ENCODE results near the gene DDN.

Gene DDN

DNA sequence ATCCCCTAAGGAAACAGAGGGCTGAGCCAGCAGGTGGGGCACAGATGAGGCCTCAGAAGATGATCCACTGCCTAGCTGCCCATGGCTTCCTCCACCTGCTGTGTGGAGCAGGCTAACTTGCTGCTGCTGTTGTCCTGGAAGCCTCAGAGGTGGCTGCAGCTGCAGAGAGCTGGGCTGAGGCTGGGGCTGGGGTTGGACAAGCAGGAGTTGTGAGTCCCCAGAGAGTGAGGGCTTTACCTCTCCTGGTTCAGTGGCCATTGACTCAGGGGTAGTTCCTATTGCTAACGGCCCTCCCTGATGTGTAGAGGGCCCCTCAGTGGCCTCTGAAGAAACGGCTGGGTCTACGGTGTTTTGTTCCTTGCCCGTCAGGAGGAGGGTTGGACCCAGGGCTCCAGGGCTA is 33.1 kb upstream of the DDN start:
- DNase-seq (ENCODE audit: extremely low read depth in 1 of 2, low read depth in 1 of 2), result no peak

DNA sequence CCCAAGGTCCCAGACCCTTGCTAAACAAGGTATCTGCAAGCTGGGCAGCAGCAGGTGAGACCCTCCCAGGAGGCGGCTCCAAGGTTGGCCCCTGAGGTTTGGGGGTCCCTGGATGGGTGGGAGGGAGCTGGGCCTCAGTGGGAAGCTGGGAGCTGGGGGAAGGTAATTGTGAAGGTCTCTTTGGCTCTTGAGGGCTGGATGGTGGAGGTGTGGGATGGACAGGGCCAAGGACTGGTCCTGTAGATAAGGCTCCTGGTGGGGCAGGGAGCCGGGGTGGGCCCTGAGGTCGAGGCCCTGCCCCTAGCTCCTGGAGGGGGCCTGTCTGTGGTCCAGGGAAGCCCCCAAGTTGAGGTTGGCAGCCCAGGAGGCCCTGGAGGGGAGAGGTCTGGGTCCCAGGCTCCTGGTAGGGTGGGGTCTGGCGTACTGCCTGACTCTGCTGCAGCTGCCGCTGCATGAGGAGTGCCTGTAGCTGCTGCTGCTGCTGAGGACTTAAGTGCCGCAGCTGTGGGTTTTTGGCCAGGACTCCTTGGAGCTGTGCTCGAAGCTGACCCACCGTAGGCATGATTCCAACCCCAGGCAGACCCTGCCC is 32.5 kb upstream of the DDN start:
- no peak for DNase-seq (ENCODE audit: extremely low read depth in 1 of 2, low read depth in 1 of 2)

DNA sequence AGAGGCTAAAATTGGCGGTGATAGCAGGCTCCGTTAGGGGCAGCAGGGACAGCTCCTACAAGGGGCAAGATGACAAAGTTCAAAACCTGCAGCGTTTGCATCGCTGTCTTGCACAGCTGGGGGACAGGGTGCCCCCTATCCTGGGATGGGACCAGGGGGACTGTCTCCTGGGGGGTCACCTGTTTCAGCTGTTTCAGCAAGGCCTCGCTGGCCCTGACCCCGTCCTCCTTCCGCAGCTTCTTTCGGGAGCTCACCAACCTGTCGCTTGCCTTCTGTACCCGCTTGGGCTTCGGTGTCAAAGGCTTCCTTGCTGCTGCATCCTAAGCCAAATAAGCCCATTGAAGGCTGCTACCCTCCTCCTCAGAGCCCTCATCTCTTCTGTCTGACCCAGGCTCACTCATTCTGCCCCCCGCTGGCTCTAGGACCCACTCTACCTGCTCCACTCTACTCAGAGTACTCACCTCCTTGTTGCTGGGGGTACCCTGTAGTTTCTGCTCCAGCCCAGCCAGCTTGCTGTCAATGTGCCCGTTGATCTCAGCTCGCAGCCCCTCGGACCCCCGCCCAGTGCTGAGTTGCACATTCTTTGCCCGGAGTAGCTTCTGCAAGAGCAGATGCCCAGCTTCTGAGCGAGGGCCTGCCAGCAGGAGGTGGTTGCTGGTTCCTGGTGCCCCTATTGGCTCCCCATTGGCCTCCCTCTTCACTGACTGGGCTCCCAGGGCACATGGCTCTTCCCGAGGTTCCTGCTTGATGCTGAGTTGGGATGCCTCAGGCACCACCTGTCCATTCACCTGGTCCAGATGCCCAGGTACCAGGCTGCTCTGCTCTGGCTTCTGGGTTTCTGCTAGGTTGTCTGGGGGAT is 31.8 kb upstream of the DDN start:
- no peak for DNase-seq (ENCODE audit: extremely low read depth in 1 of 2, low read depth in 1 of 2)

DNA sequence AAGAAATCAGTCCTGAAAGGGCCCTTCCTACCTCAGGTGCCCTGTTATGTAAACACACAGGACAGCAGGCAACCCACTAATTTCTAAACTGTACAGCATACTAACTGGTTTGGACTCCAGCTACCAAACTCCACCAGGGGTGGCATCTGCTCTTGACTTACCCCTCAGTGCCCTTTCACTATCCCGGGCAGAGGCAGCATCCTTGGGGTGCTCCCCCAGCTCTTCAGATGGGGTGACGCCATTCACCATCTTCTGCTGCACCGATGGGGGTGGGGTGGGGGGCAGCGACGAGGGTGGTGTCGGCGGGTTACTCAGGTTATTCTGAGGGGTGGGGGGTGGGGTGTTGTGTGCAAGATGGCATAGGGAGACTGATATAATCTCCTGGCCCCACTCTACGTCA is 30.9 kb upstream of the DDN start:
- no peak for DNase-seq (ENCODE audit: extremely low read depth in 1 of 2, low read depth in 1 of 2)

DNA sequence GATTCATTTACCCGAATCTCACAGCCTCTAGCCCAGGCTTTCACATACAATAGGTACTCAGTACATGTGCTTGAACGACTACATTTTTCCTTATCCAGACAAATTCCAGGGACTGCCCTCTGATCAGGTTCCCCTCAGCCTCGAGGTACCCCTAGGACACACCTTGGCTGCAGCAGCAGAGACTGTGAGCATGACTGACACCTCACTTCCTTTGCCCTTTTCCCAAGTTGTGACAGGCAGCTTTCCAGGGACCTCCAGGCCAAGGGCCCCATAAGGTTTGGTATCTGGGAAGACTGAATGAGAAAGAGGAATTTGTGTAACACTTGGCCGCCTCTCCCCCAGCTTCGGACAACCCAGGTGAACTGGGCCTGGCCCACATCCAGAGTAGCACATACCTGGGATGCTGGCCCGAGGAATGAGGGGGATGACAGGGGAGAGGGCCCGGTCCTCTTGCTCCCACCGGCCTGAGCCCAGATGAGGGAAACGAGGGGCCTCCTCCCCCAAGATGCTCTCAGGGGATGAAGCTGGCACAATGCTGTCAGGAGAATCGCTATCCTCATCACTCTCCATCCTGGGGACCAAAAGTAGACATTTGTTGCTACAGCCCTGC is 29.6 kb upstream of the DDN start:
- DNase-seq (ENCODE audit: extremely low read depth in 1 of 2, low read depth in 1 of 2), result no peak

DNA sequence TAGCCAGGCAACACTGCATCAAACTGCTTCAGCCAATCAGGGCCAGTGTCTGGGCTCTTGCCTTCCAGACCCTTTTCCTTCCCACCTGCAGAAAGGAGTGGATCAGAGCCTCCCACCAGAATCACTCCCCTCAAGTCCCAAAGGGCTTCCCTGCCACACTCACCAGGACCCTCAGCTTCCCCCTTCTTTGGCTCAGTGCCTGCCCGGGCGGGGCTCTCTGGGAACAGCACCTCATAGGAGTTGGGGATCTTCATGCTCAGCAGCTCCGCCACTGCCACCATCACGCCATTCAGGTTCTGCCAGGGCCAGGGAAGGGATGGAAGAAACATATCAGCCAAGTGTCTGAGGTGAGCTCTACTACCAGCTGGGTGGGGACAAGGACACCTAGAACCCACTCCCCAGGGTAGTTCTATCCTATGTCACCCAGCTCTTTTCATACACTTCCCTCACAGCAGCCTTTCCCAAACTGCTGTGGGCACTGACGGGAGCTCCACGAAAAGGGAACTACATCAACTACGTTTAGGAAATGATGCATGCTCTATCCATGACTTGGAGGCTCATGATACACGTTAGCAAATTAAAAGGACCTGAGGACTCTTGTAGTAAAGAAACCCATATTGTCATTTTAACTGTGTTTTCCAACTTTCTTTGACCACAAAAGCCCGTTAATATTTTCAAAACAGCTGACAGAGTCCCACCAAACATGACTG is 28.8 kb upstream of the DDN start:
- DNase-seq (ENCODE audit: extremely low read depth in 1 of 2, low read depth in 1 of 2), result no peak

DNA sequence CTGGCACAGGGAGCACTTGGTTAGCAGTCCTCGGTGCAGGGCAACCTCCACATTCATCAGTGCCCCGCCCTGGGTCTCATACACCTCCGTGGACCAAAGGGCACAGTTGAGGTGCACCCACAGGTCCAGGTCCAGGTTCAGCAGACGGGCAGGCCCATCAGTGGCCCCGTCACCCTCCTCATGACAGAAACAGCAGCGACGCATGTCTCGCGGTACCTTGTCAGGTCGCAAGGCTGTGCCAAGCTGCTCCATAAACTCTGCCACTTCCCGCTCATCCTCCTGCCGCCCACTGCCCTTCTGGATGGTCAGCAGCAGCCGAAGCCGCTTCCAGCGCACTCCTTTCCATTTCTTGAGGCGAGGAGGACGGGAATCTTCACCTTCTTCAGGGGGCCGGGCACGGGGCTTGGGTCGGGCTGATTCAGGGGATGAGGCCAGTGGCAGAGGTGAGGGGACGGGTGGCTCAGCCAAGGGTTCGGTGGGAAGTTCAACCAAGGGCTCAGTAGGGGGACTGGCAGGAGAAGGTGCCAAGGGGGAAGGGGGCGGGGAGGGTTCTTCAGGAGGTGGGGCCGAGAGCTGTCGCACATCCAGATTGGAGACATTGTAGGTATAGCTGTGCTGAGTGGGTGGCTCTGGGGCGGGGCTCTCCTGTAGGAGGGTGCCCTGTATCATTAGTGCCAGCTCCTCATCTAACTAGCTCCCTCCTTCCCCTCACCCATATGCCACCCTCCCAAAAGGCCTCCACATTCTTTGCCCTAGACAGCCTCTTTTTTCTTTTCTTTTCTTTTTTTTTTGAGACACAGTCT is 27.7 kb upstream of the DDN start:
- DNase-seq (ENCODE audit: extremely low read depth in 1 of 2, low read depth in 1 of 2), result no peak

DNA sequence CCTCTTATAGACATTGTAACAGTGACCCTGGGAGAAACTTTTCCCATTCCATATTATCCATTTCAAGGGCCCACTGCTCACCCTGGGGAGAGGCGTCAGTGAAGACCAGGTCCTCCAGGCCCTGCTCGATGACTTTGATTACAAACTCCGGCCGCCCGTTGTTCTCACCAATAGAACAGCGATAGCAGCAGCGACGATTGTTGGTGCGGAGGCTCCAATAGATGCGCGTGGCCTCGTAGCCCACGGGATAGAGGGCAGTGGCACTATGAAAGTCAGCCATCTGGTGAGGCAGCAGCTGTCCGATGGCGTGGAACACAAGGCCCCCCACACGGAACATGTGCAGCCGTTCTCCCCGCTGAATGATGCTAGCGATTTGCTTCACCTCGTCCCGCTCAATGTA is 26.9 kb upstream of the DDN start:
- no peak for DNase-seq (ENCODE audit: extremely low read depth in 1 of 2, low read depth in 1 of 2)

DNA sequence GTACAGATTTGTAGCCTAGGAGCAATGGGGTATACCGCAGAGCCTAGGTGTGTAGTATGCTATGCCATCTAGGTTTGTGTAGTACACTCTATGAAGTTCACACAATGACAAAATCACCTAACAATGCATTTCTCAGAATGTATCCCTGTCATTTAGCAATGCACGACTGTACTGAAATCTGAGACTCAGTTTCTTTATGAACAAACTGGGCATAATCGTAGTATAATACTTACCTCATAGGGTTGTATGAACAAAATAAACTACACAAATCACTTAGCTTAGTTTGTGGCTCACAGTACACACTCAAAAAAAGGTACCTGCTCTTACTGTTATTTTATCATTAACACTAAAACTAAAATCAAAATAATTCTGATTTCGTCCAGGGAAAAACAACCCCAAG is 26.3 kb upstream of the DDN start:
- DNase-seq (ENCODE audit: extremely low read depth in 1 of 2, low read depth in 1 of 2), result no peak

DNA sequence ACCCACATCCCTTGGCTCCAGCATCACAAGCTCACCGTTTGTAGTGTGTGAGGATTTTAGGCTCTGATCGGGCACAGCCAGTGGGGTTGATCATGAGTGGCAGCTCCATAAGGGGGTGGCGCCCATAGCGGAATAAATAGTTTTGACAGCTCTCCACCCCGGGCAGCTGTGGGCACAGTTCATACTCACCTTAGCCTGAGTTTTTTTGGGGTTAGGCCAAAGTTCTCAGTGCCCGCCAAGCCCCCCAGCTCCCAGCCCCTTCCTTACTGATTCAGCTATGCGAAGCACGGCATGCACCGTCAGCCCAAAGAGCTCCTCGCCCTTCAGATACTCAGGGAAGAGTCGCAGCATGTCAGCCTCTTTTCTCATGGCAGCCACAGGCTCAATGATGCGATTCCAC is 25.4 kb upstream of the DDN start:
- DNase-seq (ENCODE audit: extremely low read depth in 1 of 2, low read depth in 1 of 2), result no peak

DNA sequence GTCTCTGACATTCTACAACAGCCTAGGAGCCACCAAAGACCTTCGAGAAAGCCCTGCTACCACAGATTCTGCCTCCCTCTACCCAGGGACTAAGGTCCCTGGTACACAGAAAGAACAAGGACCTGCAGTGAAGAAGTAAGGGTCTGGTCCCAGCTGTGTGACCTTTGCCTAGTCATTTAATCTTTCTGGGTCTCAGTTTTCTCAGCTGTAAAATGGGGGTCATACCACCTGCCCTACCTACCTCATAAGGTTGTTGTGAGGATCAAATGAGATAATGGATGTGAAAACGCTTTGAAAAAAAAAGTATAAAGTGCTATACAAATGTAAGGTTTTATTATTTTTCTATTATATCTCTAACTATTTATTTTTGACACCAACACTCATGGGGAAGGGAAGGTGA is 24.6 kb upstream of the DDN start:
- DNase-seq (ENCODE audit: extremely low read depth in 1 of 2, low read depth in 1 of 2), result no peak

DNA sequence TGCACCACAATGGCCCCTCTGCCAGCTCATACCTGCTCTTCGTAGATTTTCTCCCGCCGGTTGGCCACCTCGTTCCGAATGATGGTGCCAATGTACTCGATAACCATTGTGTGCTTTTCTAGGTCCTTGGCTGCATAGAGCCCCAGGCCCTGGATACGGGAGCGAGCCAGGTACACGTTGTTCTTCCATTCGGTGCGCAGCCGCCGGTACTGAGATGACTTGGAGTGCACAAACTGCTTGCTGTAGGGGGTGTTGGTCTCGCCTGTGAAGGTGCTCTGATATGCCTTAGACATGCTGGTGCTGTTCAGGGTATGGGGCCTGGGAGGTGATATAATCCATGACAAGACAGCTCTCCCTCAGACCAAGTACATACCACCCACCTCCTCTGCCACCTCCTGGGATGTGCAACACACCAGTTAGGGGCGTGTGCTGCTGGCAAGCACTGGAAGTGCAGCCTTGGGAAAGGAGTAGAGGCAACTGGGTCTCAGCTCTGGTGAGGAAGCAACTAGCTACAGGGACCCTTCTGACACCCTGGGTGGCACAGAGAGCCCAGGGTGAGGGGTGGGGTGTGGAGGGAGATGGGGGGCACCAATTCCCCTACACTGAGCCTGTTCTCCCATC is 23.5 kb upstream of the DDN start:
- no peak for DNase-seq (ENCODE audit: extremely low read depth in 1 of 2, low read depth in 1 of 2)

DNA sequence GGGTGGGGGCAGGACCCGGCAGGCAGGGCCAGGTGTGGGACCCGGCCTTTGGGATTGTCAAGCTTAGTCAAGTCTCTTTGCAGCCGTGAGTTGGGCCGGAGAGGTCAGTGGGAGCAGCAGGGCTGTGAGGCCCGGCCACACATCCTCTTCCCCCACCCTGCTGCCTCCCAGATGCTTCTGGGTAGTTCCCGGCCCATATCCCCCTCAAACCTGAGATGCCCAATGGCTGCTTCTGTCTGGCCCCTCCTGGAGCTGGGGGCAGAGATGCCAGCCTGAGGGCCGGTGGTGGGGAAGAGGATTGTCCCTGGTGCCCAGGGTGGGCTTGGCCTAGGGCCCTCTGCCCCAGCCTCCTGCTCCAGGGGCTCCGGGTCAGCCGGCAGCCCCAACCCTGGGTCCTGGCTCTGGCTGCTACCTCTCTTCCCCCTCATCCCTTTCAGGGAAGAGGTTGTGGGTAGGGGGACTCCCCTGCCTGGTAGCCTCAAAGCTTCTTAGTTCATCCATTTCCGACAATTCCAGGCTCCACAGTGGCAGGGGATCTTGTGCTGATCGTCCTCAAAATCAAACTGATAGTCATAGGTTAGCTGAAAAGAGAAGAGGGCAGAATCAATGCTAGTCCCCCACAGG is 22.2 kb upstream of the DDN start:
- no peak for DNase-seq (ENCODE audit: extremely low read depth in 1 of 2, low read depth in 1 of 2)

DNA sequence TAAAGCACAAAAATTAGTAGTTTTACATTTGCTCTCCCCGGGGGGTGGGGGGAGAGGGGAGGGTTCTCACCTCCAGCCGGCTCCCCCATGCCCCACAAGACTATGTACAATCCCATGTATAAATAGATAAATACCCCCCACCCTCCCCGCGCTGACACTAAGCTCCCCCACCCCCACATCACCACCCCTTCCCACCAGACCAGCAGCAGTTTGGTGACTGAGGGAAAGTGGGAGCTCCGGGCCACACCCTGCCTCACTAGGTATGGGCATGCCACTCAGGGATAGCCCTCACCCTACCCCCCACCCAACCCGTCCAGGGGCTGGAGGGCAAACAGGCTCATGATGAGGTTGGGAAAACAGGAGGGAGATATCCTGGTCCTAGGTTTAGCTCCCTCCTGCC is 21.3 kb upstream of the DDN start:
- DNase-seq (ENCODE audit: extremely low read depth in 1 of 2, low read depth in 1 of 2), result no peak

DNA sequence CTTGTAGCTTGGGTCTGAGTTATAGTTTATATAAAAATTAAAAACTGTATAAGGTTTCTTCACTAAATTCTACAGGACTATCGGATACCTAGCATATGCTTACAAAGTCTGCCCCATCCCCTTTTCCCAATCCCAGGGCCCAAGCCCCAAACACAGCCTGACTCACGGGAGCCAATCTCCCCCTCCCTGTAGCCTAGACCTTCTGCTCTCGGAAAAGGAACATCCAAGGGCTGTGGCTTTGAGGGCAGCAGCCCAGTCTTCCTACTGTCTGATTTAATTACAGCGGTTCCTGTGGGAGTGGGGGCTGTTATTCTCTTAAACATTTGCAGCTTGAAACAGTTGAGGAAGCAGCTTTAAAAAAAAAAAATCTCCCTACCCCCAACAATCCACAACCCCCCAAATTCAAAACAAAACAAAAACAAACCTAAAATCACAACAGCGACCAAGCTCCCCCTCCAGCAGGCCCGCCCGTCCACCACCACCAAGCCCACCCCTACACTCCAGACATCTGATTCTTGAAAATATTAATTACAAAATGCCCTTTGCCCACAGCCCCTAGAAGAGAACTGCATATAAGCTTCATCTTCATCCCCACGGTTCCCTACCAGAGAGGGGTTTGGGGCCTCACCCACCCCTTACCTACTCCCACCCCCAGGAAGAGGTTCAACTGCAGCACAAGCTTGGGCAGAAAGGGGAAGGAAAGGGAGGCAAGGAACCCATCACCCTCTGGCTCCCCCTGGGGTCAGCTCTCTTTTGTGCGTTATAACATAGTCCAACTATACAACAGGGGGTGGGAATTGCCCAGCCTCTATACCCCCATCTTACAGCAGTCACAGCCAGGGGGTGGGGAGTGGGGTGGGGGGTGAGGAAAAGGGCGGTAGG is 20.5 kb upstream of the DDN start:
- DNase-seq (ENCODE audit: extremely low read depth in 1 of 2, low read depth in 1 of 2), result no peak

DNA sequence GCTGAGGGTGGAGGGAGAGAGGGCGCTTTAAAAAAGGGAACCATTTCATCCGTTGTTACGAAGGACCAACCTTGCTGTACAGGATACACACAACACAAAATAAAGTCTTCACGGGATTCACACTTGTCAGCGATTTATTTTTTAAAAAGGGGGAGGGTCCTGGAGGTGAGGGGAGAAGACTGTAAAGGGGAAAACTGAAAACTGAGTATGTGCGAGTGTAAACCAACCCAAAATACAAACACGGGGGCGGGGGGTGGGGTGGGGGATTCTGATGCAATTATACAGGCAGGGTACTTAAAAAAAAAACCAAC is 19.9 kb upstream of the DDN start:
- DNase-seq (ENCODE audit: extremely low read depth in 1 of 2, low read depth in 1 of 2), result no peak

DNA sequence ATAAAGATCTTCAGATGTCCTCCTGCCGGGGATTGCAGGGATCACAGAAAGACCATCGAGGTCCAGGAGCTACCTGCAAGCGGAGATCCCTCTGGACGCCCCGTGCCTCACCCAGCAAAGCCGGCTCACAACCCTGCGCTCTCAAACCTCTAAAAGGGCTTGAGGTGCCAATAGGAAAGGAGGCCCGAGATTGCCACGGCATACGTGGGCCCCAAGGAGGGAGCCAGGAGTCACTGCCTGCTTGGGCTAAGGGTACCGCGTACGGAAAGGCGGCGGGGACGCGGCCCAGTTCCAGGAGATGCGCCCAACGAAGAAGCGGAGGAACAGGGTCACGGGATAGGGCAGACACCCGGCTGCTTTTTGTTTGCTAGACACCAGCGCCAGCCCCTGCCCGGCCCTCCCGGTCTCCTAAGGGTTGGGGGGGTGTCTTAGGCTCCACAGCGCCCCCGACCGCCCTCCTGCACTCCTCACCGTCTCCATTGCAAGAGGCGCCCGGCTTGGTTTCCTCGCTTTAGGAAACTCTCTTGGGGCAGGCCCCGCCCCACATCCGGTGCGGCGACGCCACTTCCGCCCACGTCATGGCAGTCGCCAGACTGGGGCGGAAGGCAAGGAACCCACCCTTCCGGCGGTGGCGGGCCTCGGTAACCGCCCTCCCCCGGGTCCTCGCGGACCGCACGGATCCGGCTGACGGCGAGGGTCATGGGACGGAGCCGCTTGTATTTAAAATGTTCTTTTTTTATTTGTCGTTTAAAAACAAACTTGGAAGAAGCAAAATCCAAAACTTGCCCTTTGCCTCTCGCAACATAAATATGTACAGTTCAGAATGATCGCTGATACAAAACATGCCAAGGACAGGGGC is 19.3 kb upstream of the DDN start, which contains the start of gene PRKAG1:
Gene PRKAG1, minus strand, starts transcription at position 516 of the 859 bp plus-strand sequence. Its CDS starts 36 bp downstream, at position 480.
- peak; percentile 93 to 94 for DNase-seq (ENCODE audit: extremely low read depth in 1 of 2, low read depth in 1 of 2)

DNA sequence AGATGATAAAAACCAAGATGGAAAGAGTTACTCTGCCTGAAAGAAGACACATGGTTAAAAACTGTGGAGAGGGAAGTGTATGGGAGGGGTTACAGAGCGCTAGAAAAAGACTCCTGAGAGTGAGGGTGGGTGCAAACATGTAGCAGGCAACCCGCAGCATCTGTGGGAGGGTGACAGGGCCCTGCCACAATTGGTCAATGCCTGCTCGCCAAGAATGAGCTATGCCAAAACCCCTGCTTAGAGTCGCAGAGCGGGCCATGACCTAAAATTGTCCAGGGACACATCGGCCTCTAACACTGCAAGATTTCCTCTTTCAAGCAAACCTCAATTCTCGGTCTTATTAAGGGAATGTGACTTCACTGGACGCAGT is 18.7 kb upstream of the DDN start:
- DNase-seq (ENCODE audit: extremely low read depth in 1 of 2, low read depth in 1 of 2), result no peak
